Ishikawa (cell line): ENCODE results near the gene TFIP11.

Source experiments
- CEBPB ChIP-seq: IDR thresholded peaks from 2 replicates; pipeline ENCODE4 v1.6.1; 2012
- CREB1 ChIP-seq: IDR thresholded peaks from 2 replicates; pipeline ENCODE4 v1.6.1; 2012; ENCODE audit warnings: low read depth
- EGR1 ChIP-seq: IDR thresholded peaks from 2 replicates; pipeline ENCODE4 v1.6.1; 2012
- EP300 ChIP-seq: IDR thresholded peaks from 2 replicates; pipeline ENCODE4 v1.6.1; 2012; ENCODE audit warnings: borderline replicate concordance
- FOXM1 ChIP-seq: IDR thresholded peaks from 2 replicates; pipeline ENCODE4 v1.6.1; 2012; ENCODE audit warnings: low read depth, borderline replicate concordance
- MAX ChIP-seq: IDR thresholded peaks from 2 replicates; pipeline ENCODE4 v1.6.1; 2012
- NFIC ChIP-seq: IDR thresholded peaks from 2 replicates; pipeline ENCODE4 v1.6.1; 2012
- RAD21 ChIP-seq: IDR thresholded peaks from 2 replicates; pipeline ENCODE4 v1.6.1; 2012; ENCODE audit warnings: low read depth
- TAF1 ChIP-seq: IDR thresholded peaks from 2 replicates; pipeline ENCODE4 v1.6.1; 2012; ENCODE audit warnings: low read depth, mild to moderate bottlenecking
- TCF12 ChIP-seq: IDR thresholded peaks from 2 replicates; pipeline ENCODE4 v1.6.1; 2012; ENCODE audit warnings: low read depth
- TEAD4 ChIP-seq: IDR thresholded peaks from 2 replicates; pipeline ENCODE4 v1.6.1; 2012
- USF1 ChIP-seq: IDR thresholded peaks from 2 replicates; pipeline ENCODE4 v1.6.1; 2012
- YY1 ChIP-seq: IDR thresholded peaks from 2 replicates; pipeline ENCODE4 v1.6.1; 2012; ENCODE audit warnings: low read depth
- ZBTB7A ChIP-seq: IDR thresholded peaks from 2 replicates; pipeline ENCODE4 v1.6.1; 2012; ENCODE audit warnings: low read depth
- TF ChIP-seq, protein P1 (sequence below): IDR thresholded peaks from 2 replicates; pipeline ENCODE4 v1.6.1; 2012; ENCODE audit warnings: low read depth, mild to moderate bottlenecking

Gene TFIP11

GRCh38 chr22:26479792-26480610 is 32.3 kb downstream of the TFIP11 start:
- TF ChIP-seq YY1 = no peak

DNA sequence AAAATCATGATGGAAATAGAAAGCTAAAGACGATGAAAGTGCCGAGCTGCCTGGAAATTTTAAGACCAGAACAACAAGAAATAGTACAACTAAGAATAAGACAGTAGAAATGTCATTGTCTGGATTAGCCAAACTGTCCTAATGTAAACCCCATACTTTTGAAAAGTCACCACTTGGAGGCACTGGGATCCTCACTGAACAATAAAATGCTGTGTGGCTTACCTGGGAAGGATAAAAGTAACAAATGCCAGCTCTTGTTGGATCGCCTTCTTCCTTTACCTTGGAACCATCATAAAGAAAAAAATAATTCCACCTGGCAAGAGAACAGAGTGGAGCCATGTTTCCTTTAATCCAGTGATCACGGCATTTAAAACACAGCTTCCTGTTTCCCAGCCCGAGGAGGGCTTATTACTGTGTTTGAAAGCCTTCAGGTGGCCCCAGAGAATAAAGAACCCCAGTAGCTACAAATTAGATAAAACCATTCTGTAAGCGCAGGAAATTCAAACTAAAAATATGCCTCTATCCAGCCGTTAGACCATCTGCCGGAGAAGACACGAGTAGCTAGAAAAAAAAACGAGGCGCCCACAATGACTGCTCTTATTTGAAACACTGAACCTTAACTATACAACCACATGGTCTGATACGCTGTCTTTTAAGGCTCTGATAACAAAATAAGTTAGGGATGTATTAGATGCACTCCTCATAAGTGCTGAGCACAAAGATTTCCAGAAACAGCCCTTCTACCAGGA is 33.1 kb downstream of the TFIP11 start:
- TF ChIP-seq RAD21 (no peak), CEBPB (no peak), FOXM1 (no peak), CREB1 (no peak), ZBTB7A (no peak), TEAD4 (no peak), TCF12 (no peak), EP300 (no peak), YY1 (no peak), NFIC (no peak), MAX (no peak)
- TF ChIP-seq, protein P1, sequence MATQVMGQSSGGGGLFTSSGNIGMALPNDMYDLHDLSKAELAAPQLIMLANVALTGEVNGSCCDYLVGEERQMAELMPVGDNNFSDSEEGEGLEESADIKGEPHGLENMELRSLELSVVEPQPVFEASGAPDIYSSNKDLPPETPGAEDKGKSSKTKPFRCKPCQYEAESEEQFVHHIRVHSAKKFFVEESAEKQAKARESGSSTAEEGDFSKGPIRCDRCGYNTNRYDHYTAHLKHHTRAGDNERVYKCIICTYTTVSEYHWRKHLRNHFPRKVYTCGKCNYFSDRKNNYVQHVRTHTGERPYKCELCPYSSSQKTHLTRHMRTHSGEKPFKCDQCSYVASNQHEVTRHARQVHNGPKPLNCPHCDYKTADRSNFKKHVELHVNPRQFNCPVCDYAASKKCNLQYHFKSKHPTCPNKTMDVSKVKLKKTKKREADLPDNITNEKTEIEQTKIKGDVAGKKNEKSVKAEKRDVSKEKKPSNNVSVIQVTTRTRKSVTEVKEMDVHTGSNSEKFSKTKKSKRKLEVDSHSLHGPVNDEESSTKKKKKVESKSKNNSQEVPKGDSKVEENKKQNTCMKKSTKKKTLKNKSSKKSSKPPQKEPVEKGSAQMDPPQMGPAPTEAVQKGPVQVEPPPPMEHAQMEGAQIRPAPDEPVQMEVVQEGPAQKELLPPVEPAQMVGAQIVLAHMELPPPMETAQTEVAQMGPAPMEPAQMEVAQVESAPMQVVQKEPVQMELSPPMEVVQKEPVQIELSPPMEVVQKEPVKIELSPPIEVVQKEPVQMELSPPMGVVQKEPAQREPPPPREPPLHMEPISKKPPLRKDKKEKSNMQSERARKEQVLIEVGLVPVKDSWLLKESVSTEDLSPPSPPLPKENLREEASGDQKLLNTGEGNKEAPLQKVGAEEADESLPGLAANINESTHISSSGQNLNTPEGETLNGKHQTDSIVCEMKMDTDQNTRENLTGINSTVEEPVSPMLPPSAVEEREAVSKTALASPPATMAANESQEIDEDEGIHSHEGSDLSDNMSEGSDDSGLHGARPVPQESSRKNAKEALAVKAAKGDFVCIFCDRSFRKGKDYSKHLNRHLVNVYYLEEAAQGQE = no peak

- no peak for TF ChIP-seq EGR1
- no peak for TF ChIP-seq CREB1
- TF ChIP-seq YY1 = no peak
- TF ChIP-seq TAF1 = no peak
- TF ChIP-seq RAD21 = no peak
Observed at GRCh38 chr22:26477341-26477731, 34.9 kb downstream of the TFIP11 start.

DNA sequence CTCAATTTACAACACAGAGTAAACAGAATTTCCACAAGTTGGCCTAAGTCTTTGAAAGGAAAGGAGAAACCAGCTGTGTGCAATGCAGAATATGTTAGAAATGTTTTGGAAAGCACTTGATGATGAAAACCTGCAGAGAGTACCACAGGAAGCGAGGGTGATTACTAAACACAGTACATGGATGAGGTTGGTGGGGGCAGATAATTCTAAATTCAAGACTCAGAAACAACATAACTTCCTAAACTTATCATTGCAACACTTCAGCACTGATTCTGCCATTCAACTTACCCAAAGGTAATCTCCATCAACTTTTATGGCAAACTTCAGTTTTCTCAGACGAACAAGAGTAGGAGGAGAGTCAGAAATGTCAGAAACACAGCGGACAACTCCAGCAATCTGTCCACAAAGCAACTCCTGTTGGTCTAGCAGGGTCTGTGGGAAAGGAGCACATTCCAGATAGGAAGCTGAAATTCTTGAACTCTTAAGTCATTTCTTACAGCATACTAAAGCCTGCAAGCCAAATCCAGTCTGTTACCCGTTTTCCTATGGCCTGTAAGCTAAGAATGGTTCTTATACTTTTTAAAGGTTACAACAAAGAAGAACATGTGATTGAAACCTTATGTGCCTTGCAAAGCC is 35.5 kb downstream of the TFIP11 start:
- TF ChIP-seq TCF12 = no peak
- TF ChIP-seq USF1 = no peak
- no peak for TF ChIP-seq YY1
- no peak for TF ChIP-seq EP300
- no peak for TF ChIP-seq EGR1
- no peak for TF ChIP-seq NFIC
- no peak for TF ChIP-seq TAF1
- TF ChIP-seq ZBTB7A = no peak
- TF ChIP-seq, protein P1 = no peak
- TF ChIP-seq TEAD4 = no peak
- no peak for TF ChIP-seq FOXM1
- no peak for TF ChIP-seq CREB1
- no peak for TF ChIP-seq CEBPB
- TF ChIP-seq MAX = no peak
- no peak for TF ChIP-seq RAD21

GRCh38 chr22:26474682-26475081 is 37.6 kb downstream of the TFIP11 start:
- TF ChIP-seq TCF12 (no peak), CEBPB (no peak), RAD21 (no peak)

GRCh38 chr22:26471522-26471921 is 40.8 kb downstream of the TFIP11 start:
- TF ChIP-seq FOXM1 (no peak), MAX (peak; percentile 28; the same call in 1 of the 2 replicates), CEBPB (no peak), ZBTB7A (no peak), USF1 (no peak), RAD21 (no peak), EP300 (peak; percentile 80; the same call in 1 of the 2 replicates), TCF12 (peak; percentile 90), NFIC (peak; percentile 31; the same call in 1 of the 2 replicates), TEAD4 (peak; percentile 47)
- TF ChIP-seq, protein P1 = no peak
